SK-N-SH (cell line): ENCODE measurements around the gene MYO7A. TPM values are rescaled to one million over a fixed set of nuclear protein-coding genes. Genes with fewer than 3 reads are reported as not detected.

ENCODE experiments used
- CTCF ChIA-PET: fragments of 300-600, 350-600 bp; formaldehyde crosslinking; extraction: SDS; loops from one replicate; lab custom pipeline; 2021; lab: Yijun Ruan, JAX
- POLR2A ChIA-PET: fragments of 350-600 bp; sonication (Branson Sonifier 250); formaldehyde crosslinking; extraction: SDS; loops from one replicate; lab custom pipeline; 2020; ENCODE audit warnings: antibody characterized with exemption, inconsistent platforms; lab: Yijun Ruan, JAX
- DNase-seq: peaks from one replicate; pipeline ENCODE4 v3.0.0; 2012
- H2AFZ ChIP-seq: fragments of 200-600 bp; sonication (generic); 2 replicates; pipeline ENCODE4 v1.8.1; 2016; ENCODE audit warnings: antibody characterized with exemption, mild to moderate bottlenecking, low read depth
- H3F3A ChIP-seq: fragments of 200-600 bp; sonication (generic); replicated peaks from 2 replicates; pipeline ENCODE3; 2016; ENCODE audit warnings: antibody characterized with exemption, mild to moderate bottlenecking; ENCODE audit not compliant: insufficient read depth
- H3K27ac ChIP-seq, 2 experiments: fragments of 200-500 bp in 1 of 2; fragments of 200-600 bp in 1 of 2; sonication (Bioruptor generic) in 1 of 2; sonication (generic), shearing (Covaris generic) in 1 of 2; 2 replicates each; pipeline versions ENCODE4 v1.5.1 to v1.6.1; 2014 to 2016; ENCODE audit warnings: low read depth in 2 of 2, inconsistent platforms in 1 of 2, low read length in 1 of 2, mild to moderate bottlenecking in 1 of 2, mixed read lengths in 1 of 2
- H3K27me3 ChIP-seq: fragments of 200-600 bp; sonication (generic), shearing (Covaris generic); 2 replicates; pipeline ENCODE4 v1.6.1; 2016; ENCODE audit warnings: mixed run types; ENCODE audit not compliant: insufficient read depth
- H3K36me3 ChIP-seq, 2 experiments: fragments of 200-500 bp in 1 of 2; fragments of 200-600 bp in 1 of 2; sonication (Bioruptor generic) in 1 of 2; sonication (generic) in 1 of 2; replicated peaks in 1 of 2; 2 replicates each; pipeline versions ENCODE3 to v1.5.1; 2014 to 2016; ENCODE audit warnings: low read length in 1 of 2, mild to moderate bottlenecking in 1 of 2; ENCODE audit not compliant: insufficient read depth in 2 of 2, control insufficient read depth in 1 of 2
- H3K4me1 ChIP-seq, 2 experiments: fragments of 200-500 bp in 1 of 2; fragments of 200-600 bp in 1 of 2; sonication (Bioruptor generic) in 1 of 2; sonication (generic), shearing (Covaris generic) in 1 of 2; 2 replicates each; pipeline versions ENCODE4 v1.5.1 to v1.6.1; 2014 to 2016; ENCODE audit warnings: low read depth in 1 of 2, low read length in 1 of 2, mixed run types in 1 of 2; ENCODE audit not compliant: insufficient read depth in 2 of 2, control insufficient read depth in 1 of 2
- H3K4me2 ChIP-seq: fragments of 200-600 bp; sonication (generic), shearing (Covaris generic); 2 replicates; pipeline ENCODE4 v1.6.1; 2017; ENCODE audit warnings: mixed run types
- H3K4me3 ChIP-seq, 2 experiments: fragments of 200-500 bp in 1 of 2; fragments of 200-600 bp in 1 of 2; sonication (Bioruptor generic) in 1 of 2; sonication (generic), shearing (Covaris generic) in 1 of 2; 2 replicates each; pipeline versions ENCODE4 v1.5.1 to v1.8.1; 2014 to 2016; ENCODE audit warnings: low read depth in 2 of 2, inconsistent platforms in 1 of 2, low read length in 1 of 2, mild to moderate bottlenecking in 1 of 2, mixed read lengths in 1 of 2, moderate library complexity in 1 of 2
- H3K79me2 ChIP-seq: fragments of 200-600 bp; sonication (generic); 2 replicates; pipeline ENCODE4 v1.8.1; 2017; ENCODE audit warnings: mild to moderate bottlenecking; ENCODE audit not compliant: insufficient read depth
- H3K9ac ChIP-seq: fragments of 200-600 bp; sonication (generic); 2 replicates; pipeline ENCODE4 v1.6.1; 2017; ENCODE audit warnings: mixed run types
- H3K9me2 ChIP-seq: fragments of 200-600 bp; sonication (generic); 2 replicates; pipeline ENCODE4 v1.6.1; 2017; ENCODE audit warnings: mixed run types
- H3K9me3 ChIP-seq: fragments of 200-600 bp; sonication (generic); 2 replicates; pipeline ENCODE4 v1.6.1; 2017; ENCODE audit warnings: mixed run types, mild to moderate bottlenecking, moderate library complexity
- H4K20me1 ChIP-seq: fragments of 200-600 bp; sonication (generic); 2 replicates; pipeline ENCODE4 v1.6.1; 2017; ENCODE audit warnings: mild to moderate bottlenecking, mixed run types; ENCODE audit not compliant: insufficient read depth
- CHD2 ChIP-seq: fragments of 150-350 bp; IDR thresholded peaks from 2 replicates; pipeline ENCODE4 v1.6.1; 2018; ENCODE audit warnings: low read length; ENCODE audit not compliant: partially characterized antibody
- FOSL2 ChIP-seq: IDR thresholded peaks from 2 replicates; pipeline ENCODE4 v1.4.0; 2012; ENCODE audit warnings: low read depth, mild to moderate bottlenecking, moderate library complexity, borderline replicate concordance
- FOXM1 ChIP-seq: IDR thresholded peaks from 2 replicates; pipeline ENCODE4 v1.4.0; 2012; ENCODE audit warnings: low read depth, mild to moderate bottlenecking
- GABPA ChIP-seq: IDR thresholded peaks from 2 replicates; pipeline ENCODE4 v1.4.0; 2012; ENCODE audit warnings: low read depth, mild to moderate bottlenecking
- GATA2 ChIP-seq: sonication (generic); formaldehyde crosslinking; IDR thresholded peaks from 2 replicates; pipeline ENCODE4 v1.5.0; 2020; ENCODE audit warnings: mild to moderate bottlenecking, missing genetic modification reagents
- MEF2A ChIP-seq: IDR thresholded peaks from 2 replicates; pipeline ENCODE4 v1.4.0; 2012; ENCODE audit warnings: low read depth, borderline replicate concordance
- MXI1 ChIP-seq: IDR thresholded peaks from 2 replicates; pipeline ENCODE4 v1.6.1; 2012; ENCODE audit warnings: mild to moderate bottlenecking, low read depth, low read length, improper control_type of control experiment
- PBX3 ChIP-seq: IDR thresholded peaks from 2 replicates; pipeline ENCODE4; 2012
- RAD21 ChIP-seq: IDR thresholded peaks from 2 replicates; pipeline ENCODE4 v1.6.1; 2012; ENCODE audit warnings: mild to moderate bottlenecking, low read length
- REST ChIP-seq: IDR thresholded peaks from 2 replicates; pipeline ENCODE4 v1.6.1; 2012; ENCODE audit warnings: mild to moderate bottlenecking, low read depth, low read length, moderate library complexity
- RFX5 ChIP-seq: IDR thresholded peaks from 2 replicates; pipeline ENCODE4 v1.6.1; 2012; ENCODE audit warnings: mild to moderate bottlenecking, improper control_type of control experiment, low read length
- RXRA ChIP-seq: IDR thresholded peaks from 2 replicates; pipeline ENCODE4 v1.4.0; 2012; ENCODE audit warnings: low read depth, mild to moderate bottlenecking, borderline replicate concordance
- SIN3A ChIP-seq: IDR thresholded peaks from 2 replicates; pipeline ENCODE4 v1.6.1; 2012; ENCODE audit warnings: low read depth, mild to moderate bottlenecking, low read length, moderate library complexity, borderline replicate concordance
- SMC3 ChIP-seq: IDR thresholded peaks from 2 replicates; pipeline ENCODE4 v1.6.1; 2012; ENCODE audit warnings: low read depth, low read length, improper control_type of control experiment
- USF1 ChIP-seq: IDR thresholded peaks from 2 replicates; pipeline ENCODE4 v1.4.0; 2012; ENCODE audit warnings: low read depth, borderline replicate concordance
- USF2 ChIP-seq: fragments of 150-350 bp; IDR thresholded peaks from 2 replicates; pipeline ENCODE4 v1.6.1; 2017; ENCODE audit warnings: antibody characterized with exemption, low read length, low read depth, borderline replicate concordance
- YY1 ChIP-seq: IDR thresholded peaks from 2 replicates; pipeline ENCODE4 v1.4.0; 2012; ENCODE audit warnings: low read depth, mild to moderate bottlenecking
- ZBTB33 ChIP-seq: IDR thresholded peaks from 2 replicates; pipeline ENCODE4 v1.4.0; 2012; ENCODE audit warnings: low read depth, borderline replicate concordance
- WGBS: methylation state at CpG from one replicate; pipeline ENCODE4 v1.1.6; 2017; ENCODE audit warnings: low lambda C conversion rate; 5-methylcytosine and 5-hydroxymethylcytosine counted together
- polyA plus RNA-seq, 3 experiments: library from polyadenylated mRNA; depleted of rRNA; stranded (reverse); fragments of >200 nt; gene quantifications; 2 replicates each; pipeline ENCODE4 v1.2.3, GENCODE V29; 2012

MYO7A gene
- polyA plus RNA-seq, 1 of the 3 experiments (the other 2 are of a cell fraction): 0.08 TPM

GRCh38 chr11:77193167-77193566 lies 65.1 kb downstream of the MYO7A start (continued):
- TF ChIP-seq REST (no peak), MXI1 (no peak), FOXM1 (no peak), GABPA (no peak), FOSL2 (no peak), GATA2 (no peak), RFX5 (no peak)

GRCh38 chr11:77193911-77194830 lies 66.1 kb downstream of the MYO7A start:
- H3K4me3 ChIP-seq: no peak overlapping the region
- no peaks in the 10 kb centered on the region for H3K27me3 ChIP-seq
- no peak overlapping the region for H3K9ac ChIP-seq
- ChIA-PET POLR2A (no interaction called here), CTCF (interaction anchor here (0.8 to 4.3 kb wide), 13 partner anchors 19 to 425 kb away, joined by 3 to 52 read pairs (median 6); partner anchors contain the start of gene MYO7A)
- no peak overlapping the region for H3K27ac ChIP-seq
- no peaks in the 10 kb centered on the region for H4K20me1 ChIP-seq
- no peaks in the 10 kb centered on the region for H3K9me2 ChIP-seq
- TF ChIP-seq USF2 (no peak), GATA2 (no peak), SIN3A (no peak), RXRA (no peak), MEF2A (no peak), YY1 (no peak), USF1 (no peak), PBX3 (no peak), CHD2 (no peak), ZBTB33 (no peak), RAD21 (no peak), SMC3 (no peak)
- no peaks in the 10 kb centered on the region for H3K9me3 ChIP-seq
- no peaks in the 10 kb centered on the region for H3K4me1 ChIP-seq
- no peak overlapping the region for H2AFZ ChIP-seq
- DNase-seq: no peak
- H3K36me3 ChIP-seq: no peaks in the 10 kb centered on the region
- H3F3A ChIP-seq: no peaks in the 10 kb centered on the region
- H3K4me2 ChIP-seq: no peak overlapping the region
- WGBS: 70% methylated on average over 11 of the region's 15 CpGs
- H3K79me2 ChIP-seq: no peaks in the 10 kb centered on the region
